ENCODE results near the gene NMT2.

- TF ChIP-seq CTCF (conservative IDR thresholded peaks at IDR 0.05 in 1 of 2, IDR thresholded peaks at IDR 0.05 in 1 of 2; ENCODE audit: extremely low read depth in 1 of 2, insufficient read depth in 1 of 2, low read depth in 1 of 2, low read length in 2 of 2) (peak; percentile 18 to 34), EZH2 (IDR thresholded peaks at IDR 0.05; ENCODE audit: borderline replicate concordance, low read length) (no peak)
Measured at GRCh38 chr10:15088428-15089261, 79.8 kb downstream of the NMT2 start, which contains the start of gene ACBD7.
